COLO829 (cell line): ENCODE measurements around the gene NEXMIF.
"Not testable (repeated sequence)": the region's sequence is repeated elsewhere in the genome, so short reads cannot be mapped to it uniquely, and the experiment has no call there.

ENCODE experiments used
- DNase-seq: peaks from one replicate; pipeline ENCODE4 v3.0.0; 2012; ENCODE audit warnings: low spot score

Gene NEXMIF

DNA sequence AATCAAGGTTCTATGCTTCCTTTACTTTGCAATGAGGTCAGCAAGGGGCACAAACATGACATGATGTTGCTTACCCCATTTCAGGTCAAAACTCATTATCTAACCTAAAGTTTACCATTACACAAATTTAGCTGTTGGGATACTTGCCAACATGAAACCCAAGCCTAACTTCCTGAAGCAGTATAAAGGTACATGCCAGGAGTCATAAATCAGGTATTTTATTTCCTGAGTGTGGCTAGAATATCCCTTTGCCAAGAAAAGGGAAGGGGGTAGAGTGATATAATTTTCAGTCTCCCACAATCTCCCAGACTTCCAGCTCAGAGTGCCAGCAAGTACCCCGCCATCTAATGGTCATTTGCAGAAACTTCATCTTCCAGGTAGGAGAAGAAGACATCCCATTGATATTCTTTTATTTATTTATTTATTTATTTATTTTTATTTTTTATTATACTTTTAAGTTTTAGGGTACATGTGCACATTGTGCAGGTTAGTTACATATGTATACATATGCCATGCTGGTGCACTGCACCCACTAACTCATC lies 136.6 kb downstream of the NEXMIF start:
- no peak for DNase-seq

DNA sequence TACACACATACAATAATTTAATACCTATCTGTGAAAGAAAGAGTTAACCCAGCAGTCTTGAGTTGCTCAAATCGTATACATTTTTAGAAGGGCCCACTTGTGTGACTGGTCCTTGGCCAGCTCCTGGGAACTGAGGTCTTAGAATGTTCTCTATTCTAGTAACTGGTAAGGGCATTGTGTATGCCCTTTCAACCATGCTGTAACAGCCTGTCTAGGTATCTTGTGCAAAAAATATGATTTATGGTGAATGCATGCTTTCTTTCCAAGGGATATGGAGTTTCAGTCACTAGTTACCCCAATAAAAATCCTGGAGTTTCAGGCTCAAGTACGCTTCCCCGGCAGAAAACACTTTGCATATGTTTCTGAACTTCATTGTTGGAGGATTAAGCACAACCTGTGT lies 140.6 kb downstream of the NEXMIF start:
- DNase-seq, result no peak

DNA sequence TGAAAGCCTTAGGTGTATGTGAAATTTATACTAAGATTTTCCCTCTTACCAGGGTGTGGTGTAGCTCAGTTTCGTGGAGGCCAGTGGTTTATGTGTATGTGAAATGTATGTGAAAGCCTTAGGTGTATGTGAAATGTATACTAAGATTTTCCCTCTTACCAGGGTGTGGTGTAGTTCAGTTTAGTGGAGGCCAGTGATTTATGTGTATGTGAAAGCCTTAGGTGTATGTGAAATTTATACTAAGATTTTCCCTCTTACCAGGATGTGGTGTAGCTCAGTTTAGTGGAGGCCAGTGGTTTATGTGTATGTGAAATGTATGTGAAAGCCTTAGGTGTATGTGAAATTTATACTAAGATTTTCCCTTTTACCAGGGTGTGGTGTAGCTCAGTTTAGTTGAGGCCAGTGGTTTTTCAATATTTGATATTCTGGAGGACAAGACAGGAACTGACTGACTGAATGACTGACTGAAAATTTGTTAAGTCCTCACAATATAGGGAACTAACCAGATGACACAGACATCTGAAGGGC lies 143.7 kb downstream of the NEXMIF start:
- no peak for DNase-seq

DNA sequence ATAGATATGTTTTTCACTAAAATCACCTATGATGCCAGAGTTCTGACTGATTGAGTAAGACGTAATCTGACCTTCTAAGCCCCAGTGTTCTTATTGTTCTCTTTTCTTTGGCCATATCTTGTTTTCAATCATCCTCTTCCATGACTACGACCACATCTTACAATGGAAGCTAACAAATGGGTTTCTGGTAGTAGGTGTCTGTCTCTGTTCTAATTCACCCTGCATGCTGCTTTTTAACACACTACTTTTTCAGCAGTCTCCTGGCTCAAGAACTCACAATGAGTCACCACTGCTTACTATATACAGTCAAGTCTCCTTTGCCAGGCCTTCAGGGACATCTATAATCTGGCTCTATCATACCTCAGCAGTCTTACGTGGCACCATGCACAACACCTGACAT lies 146.1 kb downstream of the NEXMIF start:
- DNase-seq, result no peak

DNA sequence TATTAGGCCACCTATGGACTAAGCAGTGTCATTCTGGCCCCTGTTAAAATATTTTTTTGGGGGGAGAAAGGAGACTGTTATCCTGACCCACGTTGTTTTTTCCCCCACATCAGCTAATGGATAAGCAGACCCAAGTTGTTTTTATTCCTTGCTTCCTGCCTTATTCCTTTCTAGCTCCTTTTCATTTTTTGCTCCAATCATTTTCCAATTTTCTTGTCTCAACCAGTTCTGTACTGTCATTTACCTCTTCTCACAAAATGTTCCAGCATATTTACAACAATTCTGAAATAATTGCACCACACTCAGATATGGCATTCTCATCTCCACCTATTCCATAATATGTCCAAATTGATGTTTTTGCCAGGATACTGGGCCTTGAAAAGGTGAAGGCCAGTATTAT lies 150.3 kb downstream of the NEXMIF start:
- no peak for DNase-seq

DNA sequence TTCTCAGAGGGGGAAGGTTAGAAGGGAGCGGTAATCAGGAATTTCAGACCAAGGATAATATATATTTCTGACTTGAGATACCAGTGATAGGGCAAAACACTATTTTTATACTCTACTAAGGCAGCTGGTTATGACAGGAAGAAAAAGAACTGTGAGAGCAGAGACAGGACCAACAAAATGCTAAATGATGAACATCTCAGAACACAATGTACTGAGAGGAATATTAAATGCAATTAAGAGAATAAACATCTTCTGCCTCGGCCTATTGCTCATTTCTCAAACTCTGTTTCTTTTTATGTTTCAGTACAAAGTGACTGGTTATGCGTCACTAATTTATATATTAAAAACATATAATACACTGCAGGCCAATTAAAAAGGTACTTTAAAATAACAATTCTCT lies 188.8 kb downstream of the NEXMIF start:
- no peak for DNase-seq

DNA sequence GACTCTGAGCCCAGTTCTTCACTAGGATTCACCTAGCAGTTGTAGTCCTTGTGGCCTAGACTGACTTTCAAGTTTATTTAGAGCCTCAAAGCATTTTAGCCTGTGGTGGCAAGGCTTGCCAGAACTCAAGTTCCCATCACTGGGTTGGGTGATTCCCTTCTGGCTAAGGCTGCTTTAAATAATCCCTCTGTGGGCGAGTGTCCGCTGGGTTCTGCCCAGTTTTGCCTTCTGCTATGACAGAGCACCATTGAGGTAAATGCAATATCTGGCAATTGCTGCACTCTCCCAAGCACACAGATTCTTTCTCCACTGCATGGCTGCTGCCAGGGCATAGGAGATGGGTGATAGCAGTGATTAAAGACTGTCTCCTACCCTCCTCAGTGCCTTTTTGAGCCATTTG lies 220.0 kb downstream of the NEXMIF start:
- no peak for DNase-seq

DNA sequence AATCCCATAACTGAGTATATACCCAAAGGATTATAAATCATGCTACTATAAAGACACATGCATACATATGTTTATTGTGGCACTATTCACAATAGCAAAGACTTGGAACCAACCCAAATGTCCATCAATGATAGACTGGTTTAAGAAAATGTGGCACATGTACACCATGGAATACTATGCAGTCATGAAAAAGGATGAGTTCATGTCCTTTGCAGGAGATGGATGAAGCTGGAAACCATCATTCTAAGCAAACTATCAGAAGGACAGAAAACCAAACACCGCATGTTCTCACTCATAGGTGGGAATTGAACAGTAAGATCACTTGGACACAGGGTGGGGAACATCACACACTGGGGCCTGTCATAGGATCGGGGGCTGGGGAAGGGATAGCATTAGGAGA lies 223.9 kb downstream of the NEXMIF start:
- not testable (repeated sequence) for DNase-seq

DNA sequence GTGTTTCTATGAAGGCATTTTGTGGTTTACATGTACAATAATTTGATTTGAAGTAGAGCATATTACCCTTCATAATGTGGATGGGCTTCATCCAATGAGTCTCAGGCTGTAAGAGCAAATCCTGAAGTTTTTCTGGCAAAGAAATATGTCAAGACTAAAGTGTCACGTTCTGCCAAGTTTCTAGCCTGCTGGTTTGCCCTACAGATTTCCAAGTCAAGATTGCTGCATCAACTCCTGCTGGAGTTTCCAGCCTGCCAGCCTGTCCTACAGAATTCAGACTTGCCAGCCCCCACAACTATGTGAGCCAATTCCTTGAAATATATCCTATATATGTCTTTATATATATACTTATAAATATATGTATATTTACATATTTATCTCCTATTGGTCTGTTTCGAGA lies 240.8 kb downstream of the NEXMIF start:
- no peak for DNase-seq
